Endodermal cell (in vitro differentiated cells): ENCODE results near the gene NAGLU. TPM values are rescaled to one million over a fixed set of nuclear protein-coding genes. Genes with fewer than 3 reads are reported as not detected.
A peak's percentile ranks its signal among the peaks of the same experiment; 100 is the strongest.

ENCODE experiments used
- DNase-seq: peaks from one replicate; pipeline ENCODE4 v3.0.0-alpha.2; 2017
- H3K27ac ChIP-seq: 2 replicates; pipeline ENCODE4 v1.5.1; 2013; ENCODE audit warnings: mild to moderate bottlenecking, low read depth, low read length, moderate library complexity
- H3K27me3 ChIP-seq: 2 replicates; pipeline ENCODE4 v1.6.1; 2013; ENCODE audit warnings: mild to moderate bottlenecking, low read length, moderate library complexity; ENCODE audit not compliant: insufficient read depth, control insufficient read depth, poor library complexity, severe bottlenecking
- H3K36me3 ChIP-seq: 2 replicates; pipeline ENCODE4 v1.7.0; 2013; ENCODE audit warnings: mild to moderate bottlenecking, low read length, moderate library complexity; ENCODE audit not compliant: control insufficient read depth, insufficient read depth
- H3K4me1 ChIP-seq: one replicate; pipeline ENCODE4 v1.7.0; 2013; ENCODE audit warnings: low read length; ENCODE audit not compliant: control insufficient read depth, insufficient read depth
- H3K4me3 ChIP-seq: 2 replicates; pipeline ENCODE4 v1.5.1; 2013; ENCODE audit warnings: mild to moderate bottlenecking, low read length, moderate library complexity
- H3K9ac ChIP-seq: 2 replicates; pipeline ENCODE4 v1.6.1; 2013; ENCODE audit warnings: mild to moderate bottlenecking, low read length, moderate library complexity; ENCODE audit not compliant: poor library complexity, severe bottlenecking; ENCODE audit errors: extremely low read depth
- H3K9me3 ChIP-seq: 2 replicates; pipeline ENCODE4 v1.6.1; 2013; ENCODE audit warnings: mild to moderate bottlenecking, low read length, moderate library complexity; ENCODE audit not compliant: control insufficient read depth
- H3K27ac Mint-ChIP-seq: 2 replicates; pipeline ENCODE4 v1.8.0; 2020; ENCODE audit warnings: mixed read lengths
- H3K27me3 Mint-ChIP-seq: 2 replicates; pipeline ENCODE4 v1.8.0; 2021; ENCODE audit warnings: mild to moderate bottlenecking, mixed read lengths; ENCODE audit not compliant: insufficient read depth
- H3K36me3 Mint-ChIP-seq: 2 replicates; pipeline ENCODE4 v1.8.0; 2020; ENCODE audit warnings: low read depth, mixed read lengths
- H3K4me1 Mint-ChIP-seq: 2 replicates; pipeline ENCODE4 v1.8.0; 2020; ENCODE audit warnings: mixed read lengths
- H3K4me3 Mint-ChIP-seq: 2 replicates; pipeline ENCODE4 v1.8.0; 2020; ENCODE audit warnings: mild to moderate bottlenecking, moderate library complexity, mixed read lengths
- H3K9me3 Mint-ChIP-seq: 2 replicates; pipeline ENCODE4 v1.8.0; 2020; ENCODE audit warnings: mild to moderate bottlenecking, mixed read lengths
- WGBS, 2 experiments: methylation state at CpG; one replicate each; pipeline versions ENCODE4 v1.1.5 to v1.1.7; 2013; ENCODE audit warnings: missing lambda C conversion rate in 2 of 2, mixed read lengths in 1 of 2; ENCODE audit not compliant: insufficient coverage in 1 of 2, insufficient read length in 1 of 2; 5-methylcytosine and 5-hydroxymethylcytosine counted together
- total RNA-seq, 2 donors: library from RNA; stranded (reverse); fragmentation: NEBNext Ultra II Directional in 1 of 2; extraction: Animal tissue kit (Norgen Biotek cat#: 25700) in 1 of 2; gene quantifications; 2 replicates in 1 of 2; 3 replicates in 1 of 2; pipeline ENCODE4 v1.2.1, GENCODE V29; 2021
- TF ChIP-seq, protein P1 (sequence below): fragments of 200-600 bp; sonication (generic); conservative IDR thresholded peaks from 2 replicates; pipeline ENCODE4 v1.5.0; 2021; ENCODE audit warnings: antibody characterized with exemption, mild to moderate bottlenecking

Gene NAGLU
- total RNA-seq, 2 donors from 2014 or later = 29.1 to 31.5 TPM

DNA sequence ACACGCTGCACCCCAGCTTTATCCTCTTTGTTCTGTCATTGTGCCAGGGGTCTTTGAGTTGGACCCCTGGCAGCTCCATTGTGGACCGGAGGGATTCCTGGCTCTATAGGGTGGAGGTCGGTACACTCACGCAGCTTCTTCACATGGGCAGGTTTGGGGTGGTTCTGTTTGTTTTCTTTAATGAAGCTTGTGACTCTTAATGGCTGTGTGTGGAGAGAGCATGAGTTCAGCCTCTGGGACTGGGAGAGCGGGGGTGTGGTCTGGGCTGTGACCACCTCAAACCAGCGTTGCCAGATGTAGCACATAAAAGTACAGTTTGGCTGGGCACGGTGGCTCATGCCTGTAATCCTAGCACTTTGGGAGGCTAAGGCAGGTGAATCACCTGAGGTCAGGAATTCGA is 21.2 kb upstream of the NAGLU start:
- Mint-ChIP-seq H3K9me3 (no peaks in the 10 kb centered on the region), H3K27me3 (no peaks in the 10 kb centered on the region), H3K27ac (no peak overlapping the region), H3K36me3 (peaks cover 34% of the 10 kb centered on the region), H3K4me1 (peaks cover 15% of the 10 kb centered on the region), H3K4me3 (no peak overlapping the region)
- Histone ChIP-seq H3K9me3 (no peaks in the 10 kb centered on the region), H3K27me3 (no peaks in the 10 kb centered on the region), H3K4me1 (peaks cover 13% of the 10 kb centered on the region), H3K9ac (no peak overlapping the region), H3K36me3 (peaks cover 16% of the 10 kb centered on the region), H3K4me3 (no peak overlapping the region), H3K27ac (no peak overlapping the region)
- TF ChIP-seq, protein P1, sequence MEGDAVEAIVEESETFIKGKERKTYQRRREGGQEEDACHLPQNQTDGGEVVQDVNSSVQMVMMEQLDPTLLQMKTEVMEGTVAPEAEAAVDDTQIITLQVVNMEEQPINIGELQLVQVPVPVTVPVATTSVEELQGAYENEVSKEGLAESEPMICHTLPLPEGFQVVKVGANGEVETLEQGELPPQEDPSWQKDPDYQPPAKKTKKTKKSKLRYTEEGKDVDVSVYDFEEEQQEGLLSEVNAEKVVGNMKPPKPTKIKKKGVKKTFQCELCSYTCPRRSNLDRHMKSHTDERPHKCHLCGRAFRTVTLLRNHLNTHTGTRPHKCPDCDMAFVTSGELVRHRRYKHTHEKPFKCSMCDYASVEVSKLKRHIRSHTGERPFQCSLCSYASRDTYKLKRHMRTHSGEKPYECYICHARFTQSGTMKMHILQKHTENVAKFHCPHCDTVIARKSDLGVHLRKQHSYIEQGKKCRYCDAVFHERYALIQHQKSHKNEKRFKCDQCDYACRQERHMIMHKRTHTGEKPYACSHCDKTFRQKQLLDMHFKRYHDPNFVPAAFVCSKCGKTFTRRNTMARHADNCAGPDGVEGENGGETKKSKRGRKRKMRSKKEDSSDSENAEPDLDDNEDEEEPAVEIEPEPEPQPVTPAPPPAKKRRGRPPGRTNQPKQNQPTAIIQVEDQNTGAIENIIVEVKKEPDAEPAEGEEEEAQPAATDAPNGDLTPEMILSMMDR = no peak
- DNase-seq = no peak
- 94 to 99% methylated on average over 8 of the region's 8 CpGs for WGBS, 2 experiments

DNA sequence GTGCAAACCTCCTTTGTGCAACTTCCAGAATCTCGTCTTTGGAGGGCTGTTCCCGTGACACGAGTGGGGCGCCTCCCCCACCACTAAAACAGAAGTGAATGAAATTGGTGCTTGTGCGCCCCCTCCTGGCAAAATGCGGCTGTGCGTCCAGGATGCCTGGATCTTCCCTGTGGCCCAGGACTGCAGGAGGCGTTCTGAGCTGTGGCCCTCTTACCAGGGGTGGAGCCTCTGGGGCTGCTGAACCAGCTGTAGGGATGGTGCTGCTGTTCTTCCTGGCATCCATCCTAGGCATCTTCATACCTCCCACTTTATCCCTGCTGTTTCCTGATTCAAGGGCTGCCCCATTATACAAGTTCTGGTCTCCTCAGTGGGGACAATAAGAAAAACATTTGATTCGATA is 18.5 kb upstream of the NAGLU start:
- peaks cover 19% of the 10 kb centered on the region for H3K36me3 ChIP-seq
- WGBS, 2 experiments = 36% methylated on average over 4 to 9 of the region's 9 CpGs
- peaks cover 19% of the 10 kb centered on the region for H3K4me1 ChIP-seq
- TF ChIP-seq, protein P1 = peak; percentile 99
- H3K9me3 ChIP-seq = no peaks in the 10 kb centered on the region
- DNase-seq = peak; percentile 98
- Mint-ChIP-seq H3K9me3 (no peaks in the 10 kb centered on the region), H3K27ac (no peak overlapping the region), H3K4me3 (no peak overlapping the region), H3K4me1 (peaks cover 22% of the 10 kb centered on the region), H3K27me3 (no peaks in the 10 kb centered on the region), H3K36me3 (peaks cover 36% of the 10 kb centered on the region)
- H3K27ac ChIP-seq = no peak overlapping the region
- H3K27me3 ChIP-seq = no peaks in the 10 kb centered on the region
- no peak overlapping the region for H3K9ac ChIP-seq
- H3K4me3 ChIP-seq = no peak overlapping the region

DNA sequence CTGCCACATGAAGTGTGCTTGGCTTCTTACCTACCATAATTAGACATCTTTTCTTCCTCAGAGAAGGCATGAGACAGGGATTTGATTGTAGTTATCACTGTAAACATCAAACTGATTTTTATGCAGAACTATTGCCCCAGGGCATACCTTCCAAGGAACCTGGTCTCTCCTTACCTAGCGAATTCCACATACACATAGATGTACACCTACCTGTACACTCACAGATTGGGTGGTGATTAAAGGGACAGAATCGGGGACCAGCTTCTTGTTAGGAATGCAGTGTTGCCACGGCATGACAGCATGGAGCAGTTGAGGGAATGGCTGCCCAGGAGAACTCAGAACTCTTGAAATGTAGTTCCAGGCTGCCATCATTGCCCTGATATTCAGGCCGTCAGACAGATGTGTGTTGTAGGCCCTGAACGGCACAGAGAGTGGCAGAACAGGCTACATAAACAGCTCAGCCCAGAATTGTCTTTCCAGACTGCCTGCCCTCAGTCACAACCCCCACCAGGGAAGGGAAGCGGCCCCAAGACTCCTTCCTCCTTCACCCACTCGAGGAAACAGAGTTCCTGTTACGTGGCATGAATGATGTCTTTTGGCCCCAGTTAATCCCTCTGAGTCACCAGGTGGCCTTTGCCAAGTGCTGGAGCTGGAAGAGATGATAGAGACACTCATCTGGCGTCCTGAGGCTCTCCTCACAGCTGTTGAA is 17.8 kb upstream of the NAGLU start:
- H3K9me3 ChIP-seq = no peaks in the 10 kb centered on the region
- H3K9ac ChIP-seq = no peak overlapping the region
- H3K36me3 Mint-ChIP-seq = peaks cover 39% of the 10 kb centered on the region
- H3K27ac Mint-ChIP-seq = no peak overlapping the region
- H3K27me3 Mint-ChIP-seq = no peaks in the 10 kb centered on the region
- peaks cover 19% of the 10 kb centered on the region for H3K36me3 ChIP-seq
- no peak overlapping the region for H3K27ac ChIP-seq
- H3K4me3 Mint-ChIP-seq = no peak overlapping the region
- H3K4me1 Mint-ChIP-seq = peaks cover 22% of the 10 kb centered on the region
- no peaks in the 10 kb centered on the region for H3K27me3 ChIP-seq
- H3K4me3 ChIP-seq = no peak overlapping the region
- H3K9me3 Mint-ChIP-seq = no peaks in the 10 kb centered on the region
- peaks cover 19% of the 10 kb centered on the region for H3K4me1 ChIP-seq
- TF ChIP-seq, protein P1 = no peak
- WGBS, 2 experiments = 89 to 96% methylated on average over 6 to 9 of the region's 9 CpGs
- no peak for DNase-seq
